Coronary artery (tissue), 2 donors: ENCODE measurements around the gene SOX5.

Experiments used
- DNase-seq: peaks from one replicate; pipeline ENCODE4 v3.0.0-alpha.2; 2017; ENCODE audit warnings: low spot score
- H3K27ac ChIP-seq, 2 donors: fragments of 200-600 bp; sonication (generic); one replicate each; pipeline ENCODE4 v1.5.1; 2016 to 2019
- H3K4me3 ChIP-seq: fragments of 200-600 bp; sonication (generic); 2 replicates; pipeline ENCODE4 v1.5.1; 2016; ENCODE audit warnings: mild to moderate bottlenecking, moderate library complexity
- CTCF ChIP-seq: fragments of 200-600 bp; sonication (generic); IDR thresholded peaks from one replicate; pipeline ENCODE4 v1.5.1; 2019; ENCODE audit warnings: antibody characterized with exemption

Gene SOX5

GRCh38 chr12:23867794-23868193 is 81.7 kb downstream of the SOX5 start:
- no peak for TF ChIP-seq CTCF
- Histone ChIP-seq H3K4me3 (no peak overlapping the region), H3K27ac (no peak overlapping the region)
- DNase-seq = no peak

DNA sequence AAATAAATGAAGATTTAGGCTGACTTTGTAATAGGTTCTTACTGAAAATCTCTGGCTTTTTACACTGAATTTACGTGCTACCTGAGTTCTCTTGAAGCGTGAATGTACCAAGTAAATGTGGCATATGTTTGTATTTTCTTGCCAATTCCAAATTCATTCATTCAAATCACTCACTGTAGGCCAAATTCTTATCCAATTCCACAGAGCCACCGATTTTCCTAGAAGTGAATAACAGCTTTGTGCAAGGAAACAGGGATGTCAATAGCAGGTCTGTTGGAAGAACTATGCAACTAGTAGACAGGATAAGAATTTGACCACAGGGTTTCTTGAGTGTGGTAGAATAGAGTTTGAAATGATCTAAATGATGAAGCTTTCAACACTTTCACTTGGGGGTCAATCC is 86.8 kb downstream of the SOX5 start:
- TF ChIP-seq CTCF = no peak
- Histone ChIP-seq H3K27ac (no peak overlapping the region), H3K4me3 (no peak overlapping the region)
- DNase-seq = no peak

DNA sequence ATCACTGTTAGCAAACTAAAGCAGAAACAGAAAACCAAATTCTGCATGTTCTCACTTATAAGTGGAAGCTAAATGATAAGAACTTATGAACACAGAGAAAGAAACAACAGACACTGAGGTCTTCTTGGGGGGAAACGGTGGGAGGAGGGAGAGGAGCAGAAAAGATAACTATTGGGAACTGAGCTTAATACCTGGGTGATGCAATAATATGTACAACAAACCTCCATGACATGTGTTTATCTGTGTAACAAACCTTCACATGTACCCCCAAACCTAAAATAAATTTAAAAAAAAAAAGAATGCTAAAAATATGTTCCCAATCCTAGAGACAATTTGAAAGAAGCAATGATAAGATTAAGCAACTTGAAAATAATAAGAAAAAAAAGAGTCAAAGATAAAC is 89.5 kb downstream of the SOX5 start:
- Histone ChIP-seq H3K4me3 (no peak overlapping the region), H3K27ac (no peak overlapping the region)
- no peak for TF ChIP-seq CTCF
- DNase-seq = no peak

DNA sequence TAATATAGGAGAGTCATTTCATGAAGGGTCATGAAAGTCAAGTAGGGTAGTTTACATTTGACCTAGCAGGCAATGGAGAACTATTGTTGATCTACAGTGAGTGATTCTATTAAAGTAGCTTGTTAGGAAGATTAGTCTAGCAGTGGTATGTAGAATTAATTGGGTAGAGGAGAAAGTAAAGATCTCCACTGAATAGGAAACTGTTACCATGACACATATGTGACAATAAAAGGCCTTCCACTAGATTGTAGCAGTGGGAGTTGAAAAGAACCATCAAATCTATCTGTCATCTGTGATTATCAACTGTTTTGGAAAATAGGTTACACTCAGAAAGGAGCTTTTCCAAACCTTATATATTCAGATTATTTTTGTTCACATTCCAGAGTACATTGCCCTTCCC is 92.3 kb downstream of the SOX5 start:
- no peak for DNase-seq
- Histone ChIP-seq H3K4me3 (no peak overlapping the region), H3K27ac (no peak overlapping the region)
- TF ChIP-seq CTCF = no peak

DNA sequence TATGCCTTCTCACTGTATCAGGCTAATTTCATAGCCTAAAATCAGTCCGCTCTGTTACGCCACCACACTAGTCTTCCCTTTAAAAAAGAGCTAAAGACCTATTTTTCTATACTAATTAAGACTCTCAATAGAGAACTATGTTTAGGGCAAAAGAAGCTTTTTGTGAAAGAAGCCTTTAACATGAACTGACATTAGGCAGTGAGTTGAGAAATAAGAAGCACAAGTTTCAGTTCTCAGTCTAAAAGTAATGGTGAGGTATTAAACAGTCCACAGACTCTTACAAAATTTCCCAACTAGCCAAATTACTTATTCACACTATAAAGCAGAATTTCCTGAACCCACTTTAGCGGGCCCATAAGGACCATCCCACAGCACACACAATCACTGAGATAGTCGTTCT is 93.7 kb downstream of the SOX5 start:
- Histone ChIP-seq H3K4me3 (no peak overlapping the region), H3K27ac (no peak overlapping the region)
- no peak for DNase-seq
- TF ChIP-seq CTCF = no peak

GRCh38 chr12:23854598-23854997 is 94.9 kb downstream of the SOX5 start:
- no peak overlapping the region for H3K4me3 ChIP-seq
- no peak for TF ChIP-seq CTCF
- DNase-seq = no peak
- H3K27ac ChIP-seq = no peak overlapping the region

- TF ChIP-seq CTCF = no peak
- DNase-seq = no peak
- Histone ChIP-seq H3K4me3 (no peak overlapping the region), H3K27ac (no peak overlapping the region)
Measured at GRCh38 chr12:23853640-23854039, 95.8 kb downstream of the SOX5 start.
